Transverse colon (tissue), 4 donors: ENCODE measurements around the gene VWC2.

ENCODE experiments used
- CTCF ChIP-seq, 5 experiments: fragments of 200-600 bp in 3 of 5; fragments of 450-650 bp in 2 of 5; sonication (generic) in 3 of 5; IDR thresholded peaks; 1 replicate in 2 of 5; 2 replicates in 3 of 5; pipeline ENCODE4 v1.5.1; 2016 to 2017; ENCODE audit warnings: antibody characterized with exemption in 5 of 5, inconsistent platforms in 3 of 5, mild to moderate bottlenecking in 2 of 5, moderate library complexity in 1 of 5
- EP300 ChIP-seq: sonication (generic); formaldehyde crosslinking; IDR thresholded peaks from one replicate; pipeline ENCODE4 v1.6.1; 2017; ENCODE audit warnings: antibody characterized with exemption, low read depth
- POLR2A ChIP-seq: fragments of 450-650 bp; IDR thresholded peaks from one replicate; pipeline ENCODE4 v1.6.1; 2016; ENCODE audit warnings: antibody characterized with exemption, mild to moderate bottlenecking, moderate library complexity
- POLR2AphosphoS5 ChIP-seq, 3 donors: sonication (generic); formaldehyde crosslinking; IDR thresholded peaks; one replicate each; pipeline ENCODE4 v1.6.1; 2016; ENCODE audit warnings: antibody characterized with exemption in 3 of 3

DNA sequence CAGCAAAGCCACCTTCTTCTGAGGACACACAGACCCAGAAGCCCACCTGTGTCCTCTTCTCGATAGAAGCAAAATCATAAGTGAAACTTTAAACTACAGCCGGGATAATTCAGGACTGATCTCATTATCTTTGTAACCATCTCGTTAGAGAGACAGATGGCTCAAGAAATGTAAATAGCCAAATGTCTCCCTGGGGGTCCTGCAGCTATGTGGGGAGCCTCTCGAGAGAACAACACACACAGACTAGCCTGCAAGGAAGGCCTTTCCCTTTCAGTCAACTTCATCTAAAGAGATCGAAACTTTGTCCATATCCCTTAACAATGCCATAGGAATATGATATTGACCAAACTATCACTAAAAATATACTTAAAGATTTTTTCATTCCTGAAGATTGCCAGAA, 93.5 kb downstream of the VWC2 start:
- TF ChIP-seq CTCF (IDR thresholded peaks at IDR 0.05): no peak
- TF ChIP-seq POLR2AphosphoS5 (IDR thresholded peaks at IDR 0.05): no peak
- no peak for TF ChIP-seq POLR2A
- no peak for TF ChIP-seq EP300
